HepG2 (cell line): ENCODE measurements around the gene APOBEC3H. TPM values are rescaled to one million over a fixed set of nuclear protein-coding genes. Genes with fewer than 3 reads are reported as not detected.

Experiments used
- ATAC-seq: fragments of 200-7000 bp; cut with Tn5 transposase; 3 replicates; pipeline ENCODE4 v1.9.1; 2020; ENCODE audit warnings: mild to moderate bottlenecking, moderate library complexity
- BruUV-seq: library from RNA; stranded (reverse); fragments of 400-500 nt; replicated peaks from 2 replicates; lab custom pipeline; 2021; lab: Mats Ljungman, UMichigan
- CTCF ChIA-PET: fragments of 300-600 bp; formaldehyde crosslinking; extraction: SDS; loops from one replicate; lab custom pipeline; 2021; ENCODE audit warnings: low total read pairs, inconsistent platforms, low intra/inter-chr PET ratio; lab: Yijun Ruan, JAX
- POLR2A ChIA-PET: fragments of 350-600 bp; sonication (Branson Sonifier 250); formaldehyde crosslinking; loops from one replicate; lab custom pipeline; 2020; ENCODE audit warnings: antibody characterized with exemption, inconsistent platforms; lab: Yijun Ruan, JAX
- DNase-seq: peaks from one replicate; pipeline ENCODE4 v3.0.0-alpha.2; 2015; ENCODE audit warnings: low spot score
- FAIRE-seq: peaks from 3 replicates; lab custom pipeline; 2011; peaks lifted over from hg19 to GRCh38; lab: Jason Lieb, UNC
- H2AFZ ChIP-seq: one replicate; pipeline ENCODE4 v1.6.1; 2011; ENCODE audit warnings: low read length, inconsistent platforms
- H3K27ac ChIP-seq: fragments of 300-600 bp; 3 replicates; pipeline ENCODE4 v1.8.0; 2011; ENCODE audit warnings: mixed run types, mild to moderate bottlenecking, mixed read lengths, low read length, inconsistent platforms; ENCODE audit not compliant: insufficient read depth; ENCODE audit errors: extremely low read length
- H3K27me3 ChIP-seq, 2 experiments: fragments of 200-600 bp in 1 of 2; 2 replicates in 1 of 2; 3 replicates in 1 of 2; pipeline versions ENCODE4 v1.6.0 to v1.8.0; 2011; ENCODE audit warnings: low read length in 2 of 2, mild to moderate bottlenecking in 2 of 2, moderate library complexity in 2 of 2, inconsistent platforms in 1 of 2; ENCODE audit not compliant: insufficient read depth in 2 of 2, control insufficient read depth in 1 of 2
- H3K36me3 ChIP-seq, 2 experiments: fragments of 200-600 bp in 1 of 2; replicated peaks in 1 of 2; 2 replicates in 1 of 2; 3 replicates in 1 of 2; pipeline versions ENCODE4 v1.5.1 to v1.8.0; 2011; ENCODE audit warnings: low read length in 2 of 2, inconsistent platforms in 1 of 2; ENCODE audit not compliant: insufficient read depth in 2 of 2, control insufficient read depth in 1 of 2
- H3K4me1 ChIP-seq: 2 replicates; pipeline ENCODE4 v1.5.1; 2012; ENCODE audit warnings: low read length, inconsistent platforms; ENCODE audit not compliant: insufficient read depth
- H3K4me2 ChIP-seq: 2 replicates; pipeline ENCODE4 v1.6.0; 2011; ENCODE audit warnings: low read depth, low read length, inconsistent platforms
- H3K4me3 ChIP-seq, 3 experiments: fragments of 200-600 bp in 1 of 3; sonication (generic), shearing (Covaris generic) in 1 of 3; replicated peaks in 1 of 3; 2 replicates each; pipeline ENCODE4 v1.5.1; 2011 to 2016; ENCODE audit warnings: low read length in 3 of 3, inconsistent platforms in 2 of 3, low read depth in 2 of 3, mild to moderate bottlenecking in 2 of 3, control low read depth in 1 of 3, mixed read lengths in 1 of 3; ENCODE audit not compliant: insufficient read depth in 1 of 3
- H3K79me2 ChIP-seq: one replicate; pipeline ENCODE4 v1.6.1; 2011; ENCODE audit warnings: low read length, inconsistent platforms; ENCODE audit not compliant: insufficient read depth
- H3K9ac ChIP-seq: 2 replicates; pipeline ENCODE4 v1.6.0; 2011; ENCODE audit warnings: mild to moderate bottlenecking, low read depth, low read length, inconsistent platforms; ENCODE audit not compliant: insufficient read depth
- H3K9me3 ChIP-seq: 2 replicates; pipeline ENCODE4 v1.5.1; 2012; ENCODE audit warnings: mild to moderate bottlenecking, low read length
- H4K20me1 ChIP-seq: 2 replicates; pipeline ENCODE4 v1.6.0; 2011; ENCODE audit warnings: inconsistent platforms, mild to moderate bottlenecking, low read length, moderate library complexity; ENCODE audit not compliant: insufficient read depth
- CHD4 ChIP-seq: fragments of 200-600 bp; sonication (generic); IDR thresholded peaks from 2 replicates; pipeline ENCODE4 v1.7.0; 2017; ENCODE audit warnings: mild to moderate bottlenecking, low read length, borderline replicate concordance
- HOXA7 ChIP-seq: sonication (generic); formaldehyde crosslinking; IDR thresholded peaks from 2 replicates; pipeline ENCODE4 v1.8.1; 2022; ENCODE audit warnings: mild to moderate bottlenecking, missing genetic modification reagents, moderate library complexity
- KDM1A ChIP-seq: IDR thresholded peaks from 2 replicates; pipeline ENCODE4 v1.6.1; 2016; ENCODE audit warnings: missing compliant biosample characterization
- MBD4 ChIP-seq: IDR thresholded peaks from 2 replicates; pipeline ENCODE4 v1.6.1; 2012; ENCODE audit warnings: low read length, inconsistent platforms, borderline replicate concordance
- NR3C1 ChIP-seq: sonication (generic); formaldehyde crosslinking; IDR thresholded peaks from 2 replicates; pipeline ENCODE4 v1.4.0; 2020; ENCODE audit warnings: missing genetic modification reagents
- ONECUT2 ChIP-seq: sonication (generic); formaldehyde crosslinking; IDR thresholded peaks from 2 replicates; pipeline ENCODE4 v1.4.0; 2020; ENCODE audit warnings: missing genetic modification reagents
- PHB2 ChIP-seq: fragments of 450-650 bp; IDR thresholded peaks from 2 replicates; pipeline ENCODE4 v1.6.1; 2018; ENCODE audit not compliant: partially characterized antibody
- PRMT3 ChIP-seq: sonication (generic); formaldehyde crosslinking; IDR thresholded peaks from 2 replicates; pipeline ENCODE4 v1.8.1; 2022; ENCODE audit warnings: low read depth, mild to moderate bottlenecking, moderate library complexity, missing genetic modification reagents, borderline replicate concordance
- SOX6 ChIP-seq, 2 experiments: fragments of 450-650 bp in 1 of 2; sonication (generic) in 1 of 2; formaldehyde crosslinking in 1 of 2; IDR thresholded peaks; 2 replicates each; pipeline versions ENCODE4 v1.4.0 to v1.6.1; 2017 to 2020; ENCODE audit warnings: antibody characterized with exemption in 1 of 2, mild to moderate bottlenecking in 1 of 2, missing genetic modification reagents in 1 of 2
- U2AF1 ChIP-seq: fragments of 200-400 bp; formaldehyde crosslinking; optimal IDR thresholded peaks from 2 replicates; pipeline ENCODE3; 2017; ENCODE audit warnings: mild to moderate bottlenecking, low read depth, low read length
- ZNF160 ChIP-seq: sonication (generic); formaldehyde crosslinking; IDR thresholded peaks from 2 replicates; pipeline ENCODE4 v1.8.0; 2022; ENCODE audit warnings: mild to moderate bottlenecking, inconsistent platforms, missing genetic modification reagents
- ZNF350 ChIP-seq: sonication (generic); formaldehyde crosslinking; IDR thresholded peaks from 2 replicates; pipeline ENCODE4 v1.4.0; 2020; ENCODE audit warnings: mild to moderate bottlenecking, low read depth, missing genetic modification reagents, borderline replicate concordance
- ZNF629 ChIP-seq: sonication (generic); formaldehyde crosslinking; conservative IDR thresholded peaks from 2 replicates; pipeline ENCODE4 v1.5.0; 2020; ENCODE audit warnings: missing genetic modification reagents
- ZNF644 ChIP-seq: IDR thresholded peaks from 2 replicates; pipeline ENCODE4 v1.6.1; 2016; ENCODE audit warnings: low read depth
- WGBS: methylation state at CpG from one replicate; pipeline ENCODE4 v1.1.6; 2017; ENCODE audit warnings: low lambda C conversion rate; 5-methylcytosine and 5-hydroxymethylcytosine counted together
- in situ Hi-C: cut with HindIII; loops from 2 replicates; pipeline ENCODE4 v1.10.0; 2017; ENCODE audit warnings: low pct_unique_long_range_greater_than_20kb; ENCODE audit not compliant: extremely low pct_ligation_motif_present
- intact Hi-C: fragments of 100-400 bp; cut with micrococcal nuclease; formaldehyde crosslinking; loops from one replicate; pipeline ENCODE4 v1.10.0; 2022; ENCODE audit not compliant: unreplicated experiment
- polyA plus RNA-seq, 8 experiments: library from polyadenylated mRNA; depleted of rRNA in 3 of 8; stranded (reverse) in 7 of 8; unstranded in 1 of 8; fragments of >200 nt; fragmentation: Illumina TruSeq in 4 of 8; extraction: Trizol in 4 of 8; gene quantifications; 2 replicates each; pipeline versions ENCODE4 v1.2.1 to v1.2.3, GENCODE V29; 2011 to 2016; ENCODE audit warnings: low read depth in 4 of 8, missing spikeins in 1 of 8, mixed read lengths in 1 of 8; ENCODE audit not compliant: insufficient read depth in 1 of 8
- total RNA-seq, 5 experiments: library from RNA; depleted of rRNA; stranded (reverse); fragments of >200 nt; fragmentation: Illumina TruSeq; extraction: Trizol; gene quantifications; 2 replicates each; pipeline ENCODE4 v1.2.3, GENCODE V29; 2016; ENCODE audit warnings: low read depth in 1 of 5
- TF ChIP-seq, protein P1 (sequence below): sonication (generic); formaldehyde crosslinking; IDR thresholded peaks from 2 replicates; pipeline ENCODE4 v1.5.1; 2020; ENCODE audit warnings: mild to moderate bottlenecking, missing genetic modification reagents, moderate library complexity
- TF ChIP-seq, protein P2 (sequence below): sonication (generic); formaldehyde crosslinking; IDR thresholded peaks from 2 replicates; pipeline ENCODE4 v1.8.1; 2023; ENCODE audit warnings: missing genetic modification reagents, inconsistent platforms, borderline replicate concordance
- TF ChIP-seq, protein P3 (sequence below): sonication (generic); formaldehyde crosslinking; IDR thresholded peaks from 2 replicates; pipeline ENCODE4 v1.4.0; 2020; ENCODE audit warnings: missing genetic modification reagents

APOBEC3H gene
- total and polyA plus RNA-seq, 2 of the 13 experiments (the other 11 are each of a cell fraction or from before 2014, with no cell fraction given) = 0.18 to 0.31 TPM

DNA sequence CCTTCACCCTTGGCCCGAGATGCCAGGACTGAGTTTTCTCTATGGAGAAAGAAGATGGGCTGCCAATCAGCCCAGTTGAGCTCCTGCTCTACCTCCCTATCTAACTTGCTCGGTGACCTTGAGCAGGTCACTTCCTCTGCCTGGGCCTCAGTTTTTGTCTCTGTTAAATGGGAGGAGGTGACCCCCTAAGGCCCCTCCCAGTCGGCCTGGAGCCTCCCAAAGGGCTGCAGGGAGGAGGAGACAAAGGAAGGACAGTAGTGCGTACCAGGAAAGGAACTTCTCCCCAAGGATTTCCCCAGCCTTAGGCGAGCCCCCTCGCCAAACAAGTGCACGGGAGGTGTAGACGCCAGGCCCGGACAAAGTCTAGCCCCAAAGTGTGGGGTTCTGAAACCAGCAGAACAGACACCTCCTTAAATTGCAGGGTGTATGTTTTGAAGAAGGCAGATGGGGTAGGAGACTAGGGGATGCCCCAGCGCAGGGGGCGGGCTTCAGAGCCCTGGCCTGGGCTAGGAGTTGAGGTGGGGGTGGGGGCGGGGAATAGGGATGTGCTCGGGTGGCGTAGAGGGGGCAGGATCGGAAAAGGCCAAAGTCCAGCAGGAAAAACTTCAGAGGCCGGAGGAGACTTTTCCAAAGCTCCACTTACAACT, 54.4 kb downstream of the APOBEC3H start:
- peak overlapping the region; percentile 66; the same call in 1 of the 2 replicates for H3K9ac ChIP-seq
- peaks cover 50% of the 10 kb centered on the region for H3K4me1 ChIP-seq
- no peak overlapping the region for H2AFZ ChIP-seq
- no peaks in the 10 kb centered on the region for H4K20me1 ChIP-seq
- BruUV-seq = no TSS peak
- 10% methylated on average over 9 of the region's 16 CpGs for WGBS
- ChIA-PET POLR2A (interaction anchor here (1.0 to 2.6 kb wide), 7 partner anchors 16 to 168 kb away, joined by 3 to 38 read pairs (median 3); partner anchors contain the start of gene RPL3), CTCF (no interaction called here)
- H3K79me2 ChIP-seq = no peaks in the 10 kb centered on the region
- no peaks in the 10 kb centered on the region for H3K9me3 ChIP-seq
- peak overlapping the region; percentile 59 to 79 (median 67); a peak in 5 of 6 replicates for H3K4me3 ChIP-seq
- in situ Hi-C loops (no loop called here), intact Hi-C loops (no loop called here)
- no peak for DNase-seq
- no peaks in the 10 kb centered on the region for H3K36me3 ChIP-seq
- no peak overlapping the region for H3K27ac ChIP-seq
- ATAC-seq = no peak
- FAIRE-seq = no peak
- peak overlapping the region; percentile 95 for H3K4me2 ChIP-seq
- H3K27me3 ChIP-seq = peaks cover under 1 to 30% of the 10 kb centered on the region in 2 experiments; a peak in 4 of 5 replicates
- TF ChIP-seq HOXA7 (CRISPR knock-in tag) (no peak), U2AF1 (no peak), PHB2 (no peak), CHD4 (peak; percentile 37; the same call in 1 of the 2 replicates), MBD4 (no peak), ZNF629 (CRISPR knock-in tag) (peak; percentile 94), NR3C1 (CRISPR knock-in tag) (no peak), PRMT3 (CRISPR knock-in tag) (no peak), ZNF644 (no peak), ZNF350 (CRISPR knock-in tag) (0 out of 2 replicates have a peak, but pooled peaks have one; percentile 2), ZNF160 (CRISPR knock-in tag) (no peak), KDM1A (CRISPR knock-in tag) (peak; percentile 81; the same call in 1 of the 2 replicates), SOX6 (IDR thresholded peaks at IDR 0.05) (no peak), SOX6 (CRISPR knock-in tag; IDR thresholded peaks at IDR 0.05) (no peak), ONECUT2 (CRISPR knock-in tag) (no peak)
- TF ChIP-seq, protein P1, sequence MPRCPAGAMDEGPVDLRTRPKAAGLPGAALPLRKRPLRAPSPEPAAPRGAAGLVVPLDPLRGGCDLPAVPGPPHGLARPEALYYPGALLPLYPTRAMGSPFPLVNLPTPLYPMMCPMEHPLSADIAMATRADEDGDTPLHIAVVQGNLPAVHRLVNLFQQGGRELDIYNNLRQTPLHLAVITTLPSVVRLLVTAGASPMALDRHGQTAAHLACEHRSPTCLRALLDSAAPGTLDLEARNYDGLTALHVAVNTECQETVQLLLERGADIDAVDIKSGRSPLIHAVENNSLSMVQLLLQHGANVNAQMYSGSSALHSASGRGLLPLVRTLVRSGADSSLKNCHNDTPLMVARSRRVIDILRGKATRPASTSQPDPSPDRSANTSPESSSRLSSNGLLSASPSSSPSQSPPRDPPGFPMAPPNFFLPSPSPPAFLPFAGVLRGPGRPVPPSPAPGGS = no peak
- TF ChIP-seq, protein P2, sequence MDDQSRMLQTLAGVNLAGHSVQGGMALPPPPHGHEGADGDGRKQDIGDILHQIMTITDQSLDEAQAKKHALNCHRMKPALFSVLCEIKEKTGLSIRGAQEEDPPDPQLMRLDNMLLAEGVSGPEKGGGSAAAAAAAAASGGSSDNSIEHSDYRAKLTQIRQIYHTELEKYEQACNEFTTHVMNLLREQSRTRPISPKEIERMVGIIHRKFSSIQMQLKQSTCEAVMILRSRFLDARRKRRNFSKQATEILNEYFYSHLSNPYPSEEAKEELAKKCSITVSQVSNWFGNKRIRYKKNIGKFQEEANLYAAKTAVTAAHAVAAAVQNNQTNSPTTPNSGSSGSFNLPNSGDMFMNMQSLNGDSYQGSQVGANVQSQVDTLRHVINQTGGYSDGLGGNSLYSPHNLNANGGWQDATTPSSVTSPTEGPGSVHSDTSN (CRISPR knock-in tag) = no peak
- TF ChIP-seq, protein P3, sequence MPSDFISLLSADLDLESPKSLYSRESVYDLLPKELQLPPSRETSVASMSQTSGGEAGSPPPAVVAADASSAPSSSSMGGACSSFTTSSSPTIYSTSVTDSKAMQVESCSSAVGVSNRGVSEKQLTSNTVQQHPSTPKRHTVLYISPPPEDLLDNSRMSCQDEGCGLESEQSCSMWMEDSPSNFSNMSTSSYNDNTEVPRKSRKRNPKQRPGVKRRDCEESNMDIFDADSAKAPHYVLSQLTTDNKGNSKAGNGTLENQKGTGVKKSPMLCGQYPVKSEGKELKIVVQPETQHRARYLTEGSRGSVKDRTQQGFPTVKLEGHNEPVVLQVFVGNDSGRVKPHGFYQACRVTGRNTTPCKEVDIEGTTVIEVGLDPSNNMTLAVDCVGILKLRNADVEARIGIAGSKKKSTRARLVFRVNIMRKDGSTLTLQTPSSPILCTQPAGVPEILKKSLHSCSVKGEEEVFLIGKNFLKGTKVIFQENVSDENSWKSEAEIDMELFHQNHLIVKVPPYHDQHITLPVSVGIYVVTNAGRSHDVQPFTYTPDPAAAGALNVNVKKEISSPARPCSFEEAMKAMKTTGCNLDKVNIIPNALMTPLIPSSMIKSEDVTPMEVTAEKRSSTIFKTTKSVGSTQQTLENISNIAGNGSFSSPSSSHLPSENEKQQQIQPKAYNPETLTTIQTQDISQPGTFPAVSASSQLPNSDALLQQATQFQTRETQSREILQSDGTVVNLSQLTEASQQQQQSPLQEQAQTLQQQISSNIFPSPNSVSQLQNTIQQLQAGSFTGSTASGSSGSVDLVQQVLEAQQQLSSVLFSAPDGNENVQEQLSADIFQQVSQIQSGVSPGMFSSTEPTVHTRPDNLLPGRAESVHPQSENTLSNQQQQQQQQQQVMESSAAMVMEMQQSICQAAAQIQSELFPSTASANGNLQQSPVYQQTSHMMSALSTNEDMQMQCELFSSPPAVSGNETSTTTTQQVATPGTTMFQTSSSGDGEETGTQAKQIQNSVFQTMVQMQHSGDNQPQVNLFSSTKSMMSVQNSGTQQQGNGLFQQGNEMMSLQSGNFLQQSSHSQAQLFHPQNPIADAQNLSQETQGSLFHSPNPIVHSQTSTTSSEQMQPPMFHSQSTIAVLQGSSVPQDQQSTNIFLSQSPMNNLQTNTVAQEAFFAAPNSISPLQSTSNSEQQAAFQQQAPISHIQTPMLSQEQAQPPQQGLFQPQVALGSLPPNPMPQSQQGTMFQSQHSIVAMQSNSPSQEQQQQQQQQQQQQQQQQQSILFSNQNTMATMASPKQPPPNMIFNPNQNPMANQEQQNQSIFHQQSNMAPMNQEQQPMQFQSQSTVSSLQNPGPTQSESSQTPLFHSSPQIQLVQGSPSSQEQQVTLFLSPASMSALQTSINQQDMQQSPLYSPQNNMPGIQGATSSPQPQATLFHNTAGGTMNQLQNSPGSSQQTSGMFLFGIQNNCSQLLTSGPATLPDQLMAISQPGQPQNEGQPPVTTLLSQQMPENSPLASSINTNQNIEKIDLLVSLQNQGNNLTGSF = no peak
